GM18870 (cell line): ENCODE results near the gene PPHLN1.
A peak's percentile ranks its signal among the peaks of the same experiment; 100 is the strongest.

Experiments used
- ATAC-seq: cut with Tn5 transposase; IDR thresholded peaks from one replicate; pipeline ENCODE4 v1.9.1; 2021; ENCODE audit warnings: moderate library complexity; ENCODE audit not compliant: unreplicated experiment

The PPHLN1 gene, protein sequence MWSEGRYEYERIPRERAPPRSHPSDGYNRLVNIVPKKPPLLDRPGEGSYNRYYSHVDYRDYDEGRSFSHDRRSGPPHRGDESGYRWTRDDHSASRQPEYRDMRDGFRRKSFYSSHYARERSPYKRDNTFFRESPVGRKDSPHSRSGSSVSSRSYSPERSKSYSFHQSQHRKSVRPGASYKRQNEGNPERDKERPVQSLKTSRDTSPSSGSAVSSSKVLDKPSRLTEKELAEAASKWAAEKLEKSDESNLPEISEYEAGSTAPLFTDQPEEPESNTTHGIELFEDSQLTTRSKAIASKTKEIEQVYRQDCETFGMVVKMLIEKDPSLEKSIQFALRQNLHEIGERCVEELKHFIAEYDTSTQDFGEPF

DNA sequence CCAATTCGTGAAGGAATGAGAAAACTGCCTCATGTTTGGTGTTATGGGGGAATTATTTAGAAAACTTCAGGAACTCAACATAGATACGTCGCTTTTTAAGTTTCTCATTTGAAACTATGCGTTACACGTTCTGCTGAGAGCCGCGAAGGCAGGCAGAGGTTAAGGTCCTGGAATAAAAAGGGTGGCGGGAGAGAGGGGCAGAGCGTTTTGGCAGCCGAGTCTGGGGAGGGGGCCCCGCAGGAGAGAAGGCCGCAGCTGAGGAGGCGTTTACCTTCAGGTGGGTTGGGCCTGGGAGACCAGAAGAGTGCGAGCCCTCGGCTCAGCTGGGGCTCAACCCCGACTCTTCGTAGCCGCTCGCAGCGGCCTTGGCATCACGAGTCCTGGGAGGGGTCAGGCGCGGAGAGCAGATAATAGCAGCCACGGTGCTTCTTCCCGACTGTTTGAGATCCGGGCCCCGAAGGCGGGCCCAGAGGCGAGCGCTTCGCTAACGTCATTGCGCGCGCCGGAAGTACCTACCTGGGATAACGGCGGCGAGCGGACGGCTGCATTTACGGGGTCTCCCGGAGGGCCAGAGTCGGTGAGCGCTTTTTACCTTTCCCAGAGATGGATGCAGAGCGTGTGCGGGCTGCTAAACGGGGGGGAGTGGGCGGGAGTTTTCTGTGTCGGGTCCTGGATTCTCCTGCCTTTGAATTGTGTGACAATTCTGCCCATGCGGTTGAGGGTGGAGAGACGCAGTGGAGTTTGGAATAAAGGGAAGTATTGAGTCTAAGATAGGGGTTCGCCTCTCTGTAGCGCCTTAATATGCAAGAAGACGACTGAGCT is at the start of gene PPHLN1, which contains the start of gene ZCRB1:
Gene PPHLN1 (plus strand): TSS at position 515 of the 822 bp plus-strand sequence. CDS start 9,736 bp downstream, outside the sequence.
Gene ZCRB1 (minus strand): TSS at position 442 of the 822 bp plus-strand sequence. CDS start 1,992 bp downstream, outside the sequence.
- ATAC-seq, result peak; percentile 80

DNA sequence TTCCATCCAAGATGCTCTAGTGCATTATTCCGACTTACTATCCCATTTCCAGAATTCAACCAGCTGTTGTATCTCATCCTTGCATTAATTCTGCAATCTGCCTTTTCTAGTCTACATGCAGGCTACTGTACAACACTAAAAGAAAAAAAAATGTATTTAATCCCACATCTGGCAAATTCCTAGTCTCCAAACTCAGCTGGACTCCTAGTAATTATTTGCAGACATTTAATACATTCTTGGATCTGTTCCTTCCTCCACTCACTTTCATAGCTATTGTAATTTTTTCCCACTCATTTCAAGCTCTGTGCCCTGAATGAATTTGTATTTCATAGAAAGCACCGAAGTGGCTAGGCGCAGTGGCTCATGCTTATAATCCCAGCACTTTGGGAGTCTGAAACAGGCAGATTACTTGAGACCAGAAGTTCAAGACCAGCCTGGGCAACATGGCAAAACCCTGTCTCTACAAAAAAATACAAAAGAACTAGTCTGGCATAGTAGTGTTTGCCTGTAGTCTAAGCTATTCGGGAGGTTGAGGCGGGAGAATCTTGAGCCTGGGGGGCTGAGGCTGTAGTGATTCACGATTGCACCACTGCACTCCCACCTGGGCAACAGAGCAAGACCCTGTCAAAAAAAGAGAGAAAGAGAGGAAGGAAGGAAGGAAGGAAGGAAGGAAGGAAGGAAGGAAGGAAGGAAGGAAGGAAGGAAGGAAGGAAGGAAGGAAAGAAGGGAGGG is 48.4 kb upstream of the PPHLN1 start:
- ATAC-seq, result no peak

DNA sequence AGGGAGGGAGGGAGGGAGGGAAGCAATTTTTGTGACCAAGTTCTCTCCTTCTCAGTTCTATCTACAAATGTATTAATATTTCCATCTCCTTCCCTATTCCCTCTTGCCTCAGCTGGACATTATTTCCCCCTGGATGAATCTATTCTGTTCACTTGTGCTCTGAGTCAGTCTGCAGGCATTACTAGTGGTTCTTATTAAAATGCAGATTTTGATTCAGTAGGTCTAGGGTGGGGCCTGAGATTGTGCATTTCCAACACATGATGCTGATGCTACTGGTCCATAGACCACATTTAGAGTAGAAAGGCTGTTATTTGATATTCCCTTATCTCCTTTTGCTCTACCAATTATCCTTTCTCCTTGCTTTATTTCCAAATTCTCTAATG is 47.8 kb upstream of the PPHLN1 start:
- no peak for ATAC-seq

DNA sequence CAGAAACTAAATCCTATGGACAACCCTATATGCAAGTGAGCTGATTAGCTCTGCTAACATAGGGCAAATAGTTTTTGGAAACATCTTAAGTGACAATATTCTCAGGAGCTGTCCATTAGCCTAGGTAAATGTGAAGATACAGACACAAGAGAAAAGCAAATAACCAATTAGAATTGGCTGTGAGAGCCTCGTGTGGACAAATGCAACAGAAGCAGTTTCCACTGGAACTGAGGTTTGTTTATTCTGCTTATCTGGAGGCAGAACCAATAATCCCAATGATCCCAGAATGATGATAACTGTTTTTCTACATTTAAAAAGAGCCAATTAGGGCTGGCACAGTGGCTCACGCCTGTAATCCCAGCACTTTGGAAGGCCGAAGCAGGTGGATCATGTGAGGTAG is 44.7 kb upstream of the PPHLN1 start:
- ATAC-seq, result no peak

DNA sequence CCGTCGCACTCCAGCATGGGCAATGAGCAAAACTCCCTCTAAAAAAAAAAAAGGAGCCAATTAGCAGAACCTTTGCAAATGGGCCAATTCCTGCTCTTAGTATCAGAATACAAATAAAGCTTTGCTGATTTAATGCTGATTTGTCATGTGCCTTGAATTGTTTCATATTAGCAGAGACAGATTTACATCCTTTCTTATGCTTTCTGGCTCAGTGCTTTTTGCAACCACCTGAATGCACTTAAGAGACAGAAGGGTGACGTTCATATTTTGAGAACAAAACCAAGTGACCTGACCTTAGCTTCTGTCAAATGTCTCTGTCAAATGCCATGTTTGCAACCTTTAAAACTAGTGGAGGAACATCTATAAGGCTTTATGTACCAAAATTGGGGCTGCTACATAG is 44.1 kb upstream of the PPHLN1 start:
- ATAC-seq, result no peak

DNA sequence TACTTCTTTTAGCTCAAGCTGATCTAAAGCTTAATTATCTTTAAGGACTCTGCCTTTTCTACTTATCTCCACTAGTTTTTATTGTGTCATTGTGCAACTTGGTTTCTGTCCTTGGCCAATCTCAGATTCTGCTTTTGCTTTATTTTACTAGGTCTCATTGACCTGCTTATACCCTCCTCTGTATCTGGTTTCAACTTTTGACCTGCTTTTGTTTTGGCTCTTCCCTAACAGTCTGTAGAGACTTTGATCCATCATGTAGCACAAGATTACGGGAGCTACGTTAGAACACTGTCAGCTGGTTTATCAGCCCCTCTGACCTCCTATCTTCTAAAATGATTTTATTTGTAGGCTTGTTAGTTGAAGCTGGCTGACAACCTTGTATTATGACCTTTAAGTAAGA is 43.7 kb upstream of the PPHLN1 start:
- ATAC-seq, result no peak

DNA sequence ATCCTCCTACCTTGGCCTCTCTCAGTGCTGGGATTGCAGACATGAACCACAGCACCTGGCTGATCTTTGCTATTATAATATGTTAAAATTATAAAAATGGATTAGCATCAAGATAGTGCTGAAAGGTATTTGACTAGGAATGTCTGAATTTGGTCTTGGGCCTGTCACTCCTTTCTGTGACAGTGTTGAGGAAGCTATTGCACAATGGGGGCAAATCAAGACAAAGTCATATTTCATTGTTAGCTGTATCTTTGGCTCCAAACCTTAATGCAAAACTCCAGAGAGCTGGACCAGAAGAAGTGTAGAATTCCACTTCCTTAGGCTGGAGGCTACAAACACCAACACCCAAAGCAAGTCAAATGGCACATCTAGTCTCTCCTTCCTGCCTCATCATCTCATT is 42.2 kb upstream of the PPHLN1 start:
- ATAC-seq, result no peak

DNA sequence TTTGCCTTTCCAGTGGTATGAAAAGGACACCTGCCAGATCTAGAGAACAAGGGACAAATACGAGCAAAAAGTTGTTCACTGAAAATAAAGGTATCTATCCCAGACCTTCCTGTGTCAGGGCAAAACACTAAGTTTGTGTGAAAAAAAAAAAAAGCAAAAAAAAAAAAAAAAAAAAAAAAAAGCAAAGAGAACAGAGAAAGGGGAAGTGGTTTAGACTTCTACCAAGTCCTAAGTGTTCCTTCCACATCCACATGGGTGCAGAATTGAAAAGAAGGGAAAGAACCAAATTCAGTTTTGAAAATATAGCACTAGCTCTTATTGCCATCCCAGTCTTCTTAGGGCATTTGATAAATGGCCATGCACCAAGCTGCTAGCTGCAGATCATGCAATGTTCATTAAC is 41.8 kb upstream of the PPHLN1 start:
- ATAC-seq, result no peak

DNA sequence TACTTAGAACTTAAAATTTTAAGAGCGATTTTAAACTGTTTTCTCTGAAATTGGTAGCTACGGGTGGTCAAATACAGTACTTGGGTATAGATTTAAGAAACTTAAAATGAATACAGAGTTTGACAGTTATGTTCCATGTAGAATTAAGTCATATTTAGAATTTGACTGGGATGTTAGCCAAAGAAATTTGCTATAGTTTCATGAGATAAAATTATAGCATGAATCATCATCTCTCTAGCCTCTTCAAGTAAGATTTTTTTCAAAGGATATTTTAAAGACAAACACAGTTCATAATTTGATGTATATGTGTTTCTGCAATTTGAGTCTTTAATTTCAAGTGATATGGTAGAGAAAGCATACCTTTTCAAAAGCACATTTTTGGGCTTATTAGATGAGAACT is 41.1 kb upstream of the PPHLN1 start:
- no peak for ATAC-seq

DNA sequence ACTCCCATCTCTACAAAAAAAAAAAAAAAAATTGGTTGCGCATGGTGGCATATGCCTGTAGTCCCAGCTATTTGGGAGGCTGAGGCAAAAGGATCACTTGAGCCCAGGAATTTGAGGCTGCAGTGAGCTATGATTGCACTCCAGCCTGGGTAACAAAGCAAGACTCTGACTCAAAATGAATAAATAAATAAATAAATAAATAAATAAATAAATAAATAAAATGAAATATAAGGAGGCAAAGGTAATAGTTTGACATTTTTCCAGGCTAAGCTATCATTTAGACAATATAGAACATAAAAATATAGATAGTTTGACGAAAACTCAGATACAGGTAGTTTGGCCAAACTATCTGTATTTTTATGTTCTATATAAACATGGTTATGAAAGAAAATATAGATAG is 40.5 kb upstream of the PPHLN1 start:
- ATAC-seq, result no peak

DNA sequence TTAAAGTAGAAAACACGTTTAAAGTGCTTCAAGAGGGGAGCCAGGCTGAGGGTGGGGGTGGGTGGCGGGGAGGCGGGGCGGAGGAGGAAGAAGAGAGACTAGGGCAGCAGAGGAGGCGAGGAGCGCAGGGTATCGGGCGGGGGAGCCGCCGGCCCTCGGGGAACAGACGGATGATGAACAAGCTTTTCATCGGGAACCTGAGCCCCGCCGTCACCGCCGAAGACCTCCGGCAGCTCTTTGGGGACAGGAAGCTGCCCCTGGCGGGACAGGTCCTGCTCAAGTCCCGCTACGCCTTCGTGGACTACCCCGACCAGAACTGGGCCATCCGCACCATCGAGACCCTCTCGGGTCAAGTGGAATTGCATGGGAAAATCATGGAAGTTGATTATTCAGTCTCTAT is 39.2 kb upstream of the PPHLN1 start:
- ATAC-seq, result no peak

DNA sequence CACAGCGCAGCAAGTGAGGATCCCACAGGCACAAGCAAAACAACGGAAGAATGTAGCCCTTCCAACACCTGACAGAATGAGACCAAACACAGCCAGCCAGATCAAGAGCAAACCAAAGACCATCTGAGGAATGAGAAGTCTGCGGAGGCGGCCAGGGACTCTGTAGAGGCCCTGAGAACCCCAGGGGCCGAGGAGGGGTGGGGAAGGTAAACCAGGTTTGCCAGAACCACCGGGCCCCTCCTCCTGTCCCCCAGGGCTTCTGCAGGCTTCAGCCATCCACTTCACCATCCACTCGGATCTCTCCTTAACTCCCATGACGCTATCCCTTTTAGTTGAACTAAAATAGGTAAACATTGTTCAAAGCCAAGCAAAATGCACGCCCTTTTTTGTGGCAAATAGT is 37.4 kb upstream of the PPHLN1 start:
- ATAC-seq, result no peak

DNA sequence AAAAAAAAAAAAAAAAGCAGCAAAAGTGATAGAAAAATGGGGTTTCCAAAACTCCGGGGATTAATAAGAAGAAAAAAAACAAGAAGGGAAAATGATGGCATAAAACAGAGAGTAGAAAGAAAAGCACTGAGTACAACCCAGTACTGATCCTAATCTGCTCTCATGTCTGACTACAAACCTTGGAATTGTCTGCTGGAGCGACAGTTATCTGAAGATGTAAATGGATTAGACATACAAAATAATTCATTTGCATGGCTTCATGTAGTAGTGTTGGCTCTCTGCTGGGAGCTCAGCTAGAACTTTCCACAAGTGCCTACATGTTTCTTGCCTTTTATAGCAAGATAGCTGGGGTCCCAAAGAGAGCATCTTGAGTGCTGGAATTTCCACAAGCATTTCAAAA is 34.3 kb upstream of the PPHLN1 start:
- ATAC-seq, result no peak

DNA sequence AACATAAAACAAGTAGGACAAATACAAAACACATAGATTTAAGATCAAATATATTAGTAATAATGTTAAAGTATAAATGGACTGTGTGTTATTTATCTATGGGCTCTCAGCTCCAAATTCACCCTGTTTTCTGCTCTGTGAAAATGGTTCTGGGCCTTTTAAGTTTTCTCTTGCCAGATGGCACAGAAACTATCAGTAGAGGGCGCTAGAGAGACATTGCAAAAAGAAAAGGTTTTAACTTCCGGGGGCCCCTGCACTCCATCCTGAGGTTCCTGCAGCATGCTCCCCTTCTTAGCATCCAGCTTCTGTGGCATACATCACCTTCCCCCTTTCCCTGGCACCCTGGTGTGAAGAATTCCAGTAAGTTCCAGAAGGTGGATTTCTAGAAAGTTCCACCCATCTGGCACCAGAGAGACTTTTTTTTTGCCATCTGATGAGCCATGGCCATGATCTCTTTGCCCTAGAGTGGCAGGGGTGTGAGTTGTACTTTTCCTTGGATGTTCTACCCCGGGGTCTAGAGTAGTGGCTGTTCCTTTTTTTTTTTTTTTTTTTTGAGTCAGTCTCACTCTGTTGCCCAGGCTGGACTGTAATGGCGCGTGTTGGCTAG is 29.4 kb upstream of the PPHLN1 start:
- no peak for ATAC-seq

DNA sequence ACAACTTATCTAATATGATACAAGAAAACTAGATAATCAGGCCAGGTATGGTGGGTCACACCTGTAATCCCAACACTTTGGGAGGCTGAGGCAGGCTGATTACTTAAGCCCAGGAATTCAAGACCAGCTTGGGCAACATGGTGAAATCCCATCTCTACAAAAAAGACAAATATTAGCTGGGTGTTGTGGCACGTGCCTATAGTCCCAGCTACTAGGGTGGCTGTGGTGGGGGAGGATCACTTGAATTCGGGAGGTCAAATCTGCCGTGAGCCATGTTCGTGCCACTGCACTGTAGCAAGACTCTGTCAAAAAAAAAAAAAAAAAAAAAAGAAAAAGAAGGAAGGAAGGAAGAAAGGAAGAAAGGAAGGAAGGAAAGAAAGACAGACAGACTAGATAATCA is 27.1 kb upstream of the PPHLN1 start:
- ATAC-seq, result no peak

DNA sequence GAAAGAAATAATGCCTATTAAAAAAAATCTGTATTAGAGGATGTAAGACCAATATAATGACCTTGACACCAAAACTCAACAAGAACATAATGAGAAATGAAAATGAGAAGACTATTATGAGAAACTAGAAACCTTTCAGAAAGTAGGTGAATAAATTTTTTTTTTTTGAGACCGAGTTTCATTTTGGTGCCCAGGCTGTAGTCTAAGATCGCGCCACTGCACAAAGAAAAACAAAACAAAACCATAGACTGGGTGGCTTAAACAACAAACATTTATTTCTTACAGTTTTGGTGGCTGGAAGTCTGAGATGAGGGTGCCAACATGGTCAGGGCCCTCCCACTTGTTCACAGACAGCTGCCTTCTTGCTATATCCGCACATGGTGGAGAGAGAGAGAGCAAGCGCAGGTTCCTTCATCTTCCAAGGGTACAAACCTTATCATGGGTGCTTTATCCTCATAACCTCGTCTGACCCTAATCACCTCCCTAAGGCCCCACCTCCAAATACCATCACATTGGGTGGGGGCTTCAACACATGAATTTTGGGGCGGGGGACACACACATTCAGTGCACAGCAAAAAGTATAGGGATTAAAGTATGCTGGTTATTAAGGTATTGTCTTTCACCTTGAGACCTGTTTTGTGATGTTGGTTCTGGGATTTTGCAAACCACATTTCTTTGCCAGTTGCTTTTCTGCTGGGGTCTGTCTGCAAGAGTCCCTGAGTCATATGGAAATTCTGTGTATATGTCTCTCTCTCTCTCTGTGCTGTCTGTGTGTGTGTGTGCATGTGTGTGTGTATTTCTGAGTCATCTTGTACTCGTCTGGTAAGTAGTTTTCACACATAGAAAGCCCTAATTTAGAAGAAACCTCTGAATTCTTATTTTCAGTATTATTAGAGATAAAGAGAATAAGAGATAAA is 26.3 kb upstream of the PPHLN1 start:
- ATAC-seq, result peak; percentile 84

DNA sequence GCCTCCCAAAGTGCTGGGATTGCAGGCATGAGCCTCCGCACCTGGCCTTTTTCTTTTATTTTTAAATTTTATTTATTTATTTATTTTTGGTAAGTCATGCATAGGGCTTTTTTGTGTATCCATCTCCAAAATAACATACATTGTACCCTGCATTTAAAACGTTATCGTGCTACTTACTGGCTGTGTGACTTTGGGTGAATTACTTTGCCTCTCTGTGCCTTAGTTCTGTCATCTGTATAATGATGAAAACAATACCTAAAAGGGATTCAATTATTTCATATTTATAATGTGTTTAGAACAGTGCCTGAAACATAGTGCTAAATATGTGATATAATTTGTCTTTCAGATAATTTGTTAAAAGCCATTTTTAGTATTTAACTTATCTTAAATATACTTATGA is 19.7 kb upstream of the PPHLN1 start:
- ATAC-seq, result no peak

DNA sequence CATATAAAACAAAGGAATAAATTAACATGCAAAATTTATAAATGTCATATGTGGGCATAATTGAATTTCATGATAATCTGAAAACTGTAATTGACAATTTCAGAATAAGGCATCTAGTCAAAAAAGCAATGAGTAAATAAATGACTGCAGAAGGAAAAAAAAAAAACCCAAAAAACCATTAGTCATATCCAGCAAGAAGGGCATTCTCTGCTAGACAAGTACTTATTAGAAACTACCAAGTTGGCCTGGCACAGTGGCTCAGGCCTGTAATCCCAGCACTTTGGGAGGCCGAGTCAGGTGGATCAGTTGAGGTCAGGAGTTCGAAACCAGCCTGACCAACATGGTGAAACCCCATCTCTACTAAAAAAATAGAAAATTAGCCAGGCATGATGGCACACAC is 17.6 kb upstream of the PPHLN1 start:
- ATAC-seq, result no peak

DNA sequence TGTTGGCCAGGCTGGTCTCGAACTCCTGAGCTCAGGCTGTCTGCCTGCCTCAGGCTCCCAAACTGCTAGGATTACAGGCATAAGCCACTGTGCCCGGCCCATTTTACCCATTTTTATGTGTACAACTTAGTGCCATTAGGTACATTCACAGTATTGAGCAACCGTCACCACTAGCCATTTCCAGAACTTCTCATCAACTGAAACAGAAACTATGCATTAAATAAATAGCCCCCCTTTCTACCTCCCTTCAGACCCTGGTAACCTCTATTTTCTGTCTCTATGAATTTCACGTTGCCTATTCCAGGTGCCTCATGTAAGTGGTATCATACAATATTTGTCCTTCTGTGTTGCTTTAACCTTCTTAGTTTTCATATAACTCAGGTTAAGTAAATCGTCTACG is 16.0 kb upstream of the PPHLN1 start:
- ATAC-seq, result no peak

DNA sequence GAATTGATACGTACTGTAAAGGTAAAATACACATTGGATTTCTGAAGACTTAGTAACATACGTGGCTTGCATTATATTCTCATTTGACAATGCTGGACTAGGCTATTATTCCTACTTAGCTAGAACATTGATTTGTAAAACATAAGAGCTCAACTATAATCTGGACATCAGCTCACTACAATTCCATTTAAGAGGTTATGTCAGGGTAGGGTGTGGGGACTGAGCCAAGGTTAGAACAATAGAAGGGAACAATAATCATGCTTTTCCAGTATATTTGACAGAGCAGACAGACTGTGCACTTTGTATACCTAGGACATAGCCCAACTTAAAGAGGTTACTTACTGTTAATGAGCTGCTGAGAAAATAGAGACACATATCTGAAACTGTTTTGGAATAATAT is 10.9 kb upstream of the PPHLN1 start:
- ATAC-seq, result no peak
